Uterus (tissue), 2 donors: ENCODE data around the gene FANCD2.
A peak's percentile ranks its signal among the peaks of the same experiment; 100 is the strongest.

Source experiments
- POLR2A ChIP-seq, 2 donors: fragments of 450-650 bp; IDR thresholded peaks; one replicate each; pipeline ENCODE4 v1.6.1; 2016; ENCODE audit warnings: antibody characterized with exemption in 2 of 2, mild to moderate bottlenecking in 1 of 2, moderate library complexity in 1 of 2
- TF ChIP-seq, protein P1 (sequence below), 4 experiments: fragments of 200-600 bp in 2 of 4; fragments of 450-650 bp in 2 of 4; sonication (generic) in 2 of 4; IDR thresholded peaks; one replicate each; pipeline ENCODE4 v1.5.1; 2016 to 2019; ENCODE audit warnings: antibody characterized with exemption in 4 of 4, mild to moderate bottlenecking in 2 of 4, moderate library complexity in 1 of 4

DNA sequence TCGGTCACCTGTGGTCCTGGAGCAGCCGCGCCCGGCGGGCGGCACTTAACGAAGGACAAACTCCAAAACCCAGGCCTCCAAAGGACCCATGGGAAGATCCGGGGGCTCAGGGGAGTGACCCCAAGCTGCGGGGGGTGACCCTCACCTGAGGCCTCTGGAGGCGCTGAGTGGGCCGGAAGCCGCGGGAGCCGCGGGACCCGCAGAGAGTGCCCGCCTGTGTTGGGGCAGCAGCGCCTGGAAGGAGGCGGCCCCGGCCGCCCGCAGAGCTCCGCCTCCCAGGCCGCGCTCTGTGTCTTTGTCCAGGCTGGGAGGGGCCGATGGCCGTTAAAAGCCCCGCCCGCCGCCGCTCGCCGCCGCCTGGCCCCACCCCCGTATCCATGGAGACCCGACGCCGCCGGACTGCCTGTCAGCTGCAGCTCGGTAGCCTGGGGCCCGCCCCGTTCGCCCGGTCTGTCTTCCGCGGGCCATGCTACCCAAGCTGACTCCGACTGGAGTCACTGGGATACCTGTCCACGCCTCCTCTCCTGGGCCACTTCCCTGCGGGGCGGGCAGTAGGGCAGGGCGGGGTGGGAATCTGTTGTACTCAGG, 15.3 kb upstream of the FANCD2 start:
- peak; percentile 12 to 64 for TF ChIP-seq POLR2A (IDR thresholded peaks at IDR 0.05)
- TF ChIP-seq, protein P1, sequence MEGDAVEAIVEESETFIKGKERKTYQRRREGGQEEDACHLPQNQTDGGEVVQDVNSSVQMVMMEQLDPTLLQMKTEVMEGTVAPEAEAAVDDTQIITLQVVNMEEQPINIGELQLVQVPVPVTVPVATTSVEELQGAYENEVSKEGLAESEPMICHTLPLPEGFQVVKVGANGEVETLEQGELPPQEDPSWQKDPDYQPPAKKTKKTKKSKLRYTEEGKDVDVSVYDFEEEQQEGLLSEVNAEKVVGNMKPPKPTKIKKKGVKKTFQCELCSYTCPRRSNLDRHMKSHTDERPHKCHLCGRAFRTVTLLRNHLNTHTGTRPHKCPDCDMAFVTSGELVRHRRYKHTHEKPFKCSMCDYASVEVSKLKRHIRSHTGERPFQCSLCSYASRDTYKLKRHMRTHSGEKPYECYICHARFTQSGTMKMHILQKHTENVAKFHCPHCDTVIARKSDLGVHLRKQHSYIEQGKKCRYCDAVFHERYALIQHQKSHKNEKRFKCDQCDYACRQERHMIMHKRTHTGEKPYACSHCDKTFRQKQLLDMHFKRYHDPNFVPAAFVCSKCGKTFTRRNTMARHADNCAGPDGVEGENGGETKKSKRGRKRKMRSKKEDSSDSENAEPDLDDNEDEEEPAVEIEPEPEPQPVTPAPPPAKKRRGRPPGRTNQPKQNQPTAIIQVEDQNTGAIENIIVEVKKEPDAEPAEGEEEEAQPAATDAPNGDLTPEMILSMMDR (IDR thresholded peaks at IDR 0.05), result peak in 1 of 4 experiments; percentile 9
